Natural killer cell (primary cell): Measurements from ENCODE around the gene MACIR. TPM values are rescaled to one million over a fixed set of nuclear protein-coding genes. Genes with fewer than 3 reads are reported as not detected.

Experiments
- ATAC-seq, 3 donors: fragments of 150-1000 bp in 2 of 3; fragments of 200-7000 bp in 1 of 3; cut with Tn5 transposase; 1 replicate in 1 of 3; 2 replicates in 2 of 3; pipeline ENCODE4 v1.10.0; 2021; ENCODE audit warnings: mild to moderate bottlenecking in 2 of 3, moderate library complexity in 2 of 3
- DNase-seq, 2 donors: peaks; one replicate each; pipeline versions ENCODE4 v3.0.0 to v3.0.0-alpha.2; 2013 to 2021; ENCODE audit warnings: mixed read lengths in 1 of 2
- H3K27ac ChIP-seq: one replicate; pipeline ENCODE4 v1.5.1; 2013; ENCODE audit warnings: mild to moderate bottlenecking, low read length
- H3K27me3 ChIP-seq: one replicate; pipeline ENCODE4 v1.6.1; 2013; ENCODE audit warnings: low read length; ENCODE audit not compliant: control insufficient read depth, insufficient read depth
- H3K36me3 ChIP-seq: one replicate; pipeline ENCODE4 v1.6.1; 2013; ENCODE audit warnings: low read length; ENCODE audit not compliant: control insufficient read depth, insufficient read depth
- H3K4me1 ChIP-seq: one replicate; pipeline ENCODE4 v1.6.1; 2013; ENCODE audit warnings: low read length; ENCODE audit not compliant: control insufficient read depth, insufficient read depth
- H3K4me3 ChIP-seq: one replicate; pipeline ENCODE4 v1.5.1; 2013; ENCODE audit warnings: low read length
- H3K9me3 ChIP-seq: one replicate; pipeline ENCODE4 v1.6.1; 2013; ENCODE audit warnings: low read length; ENCODE audit not compliant: control insufficient read depth, insufficient read depth
- H3K27ac Mint-ChIP-seq, 2 donors: one replicate each; pipeline ENCODE4 v1.8.0; 2022; ENCODE audit warnings: mild to moderate bottlenecking in 2 of 2, mixed read lengths in 2 of 2, moderate library complexity in 1 of 2
- H3K27me3 Mint-ChIP-seq, 2 donors: one replicate each; pipeline ENCODE4 v1.8.0; 2022; ENCODE audit warnings: low read depth in 2 of 2, mixed read lengths in 2 of 2
- H3K36me3 Mint-ChIP-seq: one replicate; pipeline ENCODE4 v1.8.0; 2022; ENCODE audit warnings: mixed read lengths
- H3K4me1 Mint-ChIP-seq, 2 donors: one replicate each; pipeline ENCODE4 v1.8.0; 2022; ENCODE audit warnings: mixed read lengths in 2 of 2
- H3K4me3 Mint-ChIP-seq: one replicate; pipeline ENCODE4 v1.8.0; 2022; ENCODE audit warnings: mild to moderate bottlenecking, moderate library complexity, mixed read lengths
- H3K9me3 Mint-ChIP-seq, 2 donors: one replicate each; pipeline ENCODE4 v1.8.0; 2022; ENCODE audit warnings: mixed read lengths in 2 of 2
- CTCF ChIP-seq: fragments of 200-600 bp; IDR thresholded peaks from one replicate; pipeline ENCODE4 v1.8.0; 2022; ENCODE audit warnings: antibody characterized with exemption
- WGBS: methylation state at CpG from one replicate; pipeline ENCODE4 v1.1.7; 2013; ENCODE audit warnings: missing lambda C conversion rate; ENCODE audit not compliant: insufficient coverage; 5-methylcytosine and 5-hydroxymethylcytosine counted together
- intact Hi-C: fragments of 100-400 bp; cut with micrococcal nuclease; formaldehyde crosslinking; loops from one replicate; pipeline ENCODE4 v1.14.2; 2022
- total RNA-seq, 4 donors: library from RNA; stranded (reverse); fragments of 120-200 nt in 1 of 4; gene quantifications; one replicate each; pipeline versions ENCODE4 v1.2.3 to v1.2.4, GENCODE V29; 2013 to 2022

MACIR gene
- total RNA-seq, 3 donors from 2014 or later (not counting 1 experiment from before 2014, with no cell fraction given): 1.5 to 5.3 (median 2.7) TPM

GRCh38 chr5:103273952-103274351, 15.4 kb downstream of the MACIR start:
- ATAC-seq: no peak
- intact Hi-C loops: no loop called here

DNA sequence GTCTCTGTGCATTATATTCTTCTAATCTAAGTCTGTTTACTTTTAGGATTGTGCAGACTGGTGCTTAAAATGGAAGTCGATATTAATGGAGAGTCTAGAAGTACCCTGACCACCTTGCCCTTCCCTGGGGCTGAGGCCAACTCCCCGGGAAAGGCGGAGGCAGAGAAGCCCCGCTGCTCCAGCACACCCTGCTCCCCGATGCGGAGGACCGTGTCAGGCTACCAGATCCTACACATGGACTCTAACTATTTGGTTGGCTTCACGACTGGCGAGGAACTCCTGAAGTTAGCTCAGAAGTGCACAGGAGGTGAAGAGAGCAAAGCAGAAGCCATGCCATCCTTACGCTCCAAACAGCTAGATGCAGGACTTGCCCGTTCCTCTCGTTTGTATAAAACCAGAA, 17.3 kb downstream of the MACIR start:
- Mint-ChIP-seq H3K4me3 (no peak overlapping the region), H3K36me3 (no peaks in the 10 kb centered on the region), H3K27ac (no peak overlapping the region), H3K4me1 (peaks cover 9 to 16% of the 10 kb centered on the region in 2 donors), H3K27me3 (no peaks in the 10 kb centered on the region), H3K9me3 (no peaks in the 10 kb centered on the region)
- DNase-seq (no peak), ATAC-seq (no peak)
- Histone ChIP-seq H3K4me1 (no peaks in the 10 kb centered on the region), H3K27ac (no peak overlapping the region), H3K9me3 (no peaks in the 10 kb centered on the region), H3K4me3 (no peak overlapping the region), H3K36me3 (peaks cover 6% of the 10 kb centered on the region), H3K27me3 (no peaks in the 10 kb centered on the region)
- WGBS: 98% methylated on average over 12 of the region's 12 CpGs
- TF ChIP-seq CTCF: no peak
- intact Hi-C loops: no loop called here

More at GRCh38 chr5:103273952-103274351, 15.4 kb downstream of the MACIR start:
- Mint-ChIP-seq H3K36me3 (no peaks in the 10 kb centered on the region), H3K27ac (no peak overlapping the region), H3K9me3 (no peaks in the 10 kb centered on the region), H3K4me3 (no peak overlapping the region), H3K4me1 (peaks cover 9 to 24% of the 10 kb centered on the region in 2 donors), H3K27me3 (no peaks in the 10 kb centered on the region)
- no peak for TF ChIP-seq CTCF
- WGBS: 97% methylated on average over 3 of the region's 3 CpGs
- H3K9me3 ChIP-seq: no peaks in the 10 kb centered on the region
- H3K4me1 ChIP-seq: no peaks in the 10 kb centered on the region
- no peaks in the 10 kb centered on the region for H3K27me3 ChIP-seq
- no peak overlapping the region for H3K4me3 ChIP-seq
- no peak overlapping the region for H3K27ac ChIP-seq
- H3K36me3 ChIP-seq: peaks cover 6% of the 10 kb centered on the region
- DNase-seq: no peak

- peaks cover 0 to 4% of the 10 kb centered on the region in 2 donors for H3K4me1 Mint-ChIP-seq
- no peak for TF ChIP-seq CTCF
- Histone ChIP-seq H3K27ac (no peak overlapping the region), H3K36me3 (peaks cover 6% of the 10 kb centered on the region), H3K9me3 (no peaks in the 10 kb centered on the region), H3K4me1 (no peaks in the 10 kb centered on the region), H3K4me3 (no peak overlapping the region), H3K27me3 (no peaks in the 10 kb centered on the region)
- H3K9me3 Mint-ChIP-seq: no peaks in the 10 kb centered on the region
- DNase-seq (no peak), ATAC-seq (no peak)
- WGBS: 94% methylated on average over 3 of the region's 3 CpGs
- no peak overlapping the region for H3K4me3 Mint-ChIP-seq
- no peaks in the 10 kb centered on the region for H3K27me3 Mint-ChIP-seq
- H3K36me3 Mint-ChIP-seq: no peaks in the 10 kb centered on the region
- no peak overlapping the region for H3K27ac Mint-ChIP-seq
- intact Hi-C loops: no loop called here
Measured at GRCh38 chr5:103280967-103281366, 22.4 kb downstream of the MACIR start.

- H3K27ac Mint-ChIP-seq: no peak overlapping the region
- no peak overlapping the region for H3K4me3 Mint-ChIP-seq
- H3K4me1 Mint-ChIP-seq: peaks cover 0 to 4% of the 10 kb centered on the region in 2 donors
Measured at GRCh38 chr5:103283120-103283519, 24.6 kb downstream of the MACIR start.

More at GRCh38 chr5:103283120-103283519, 24.6 kb downstream of the MACIR start:
- no peaks in the 10 kb centered on the region for H3K9me3 ChIP-seq
- H3K4me1 ChIP-seq: no peaks in the 10 kb centered on the region
- WGBS: no CpG with 5 or more reads among the region's 2 CpGs
- H3K27ac ChIP-seq: no peak overlapping the region
- no peaks in the 10 kb centered on the region for H3K36me3 ChIP-seq
- ATAC-seq: no peak
- Mint-ChIP-seq H3K27me3 (no peaks in the 10 kb centered on the region), H3K36me3 (no peaks in the 10 kb centered on the region), H3K9me3 (no peaks in the 10 kb centered on the region)
- DNase-seq: no peak
- no peak overlapping the region for H3K4me3 ChIP-seq
- intact Hi-C loops: no loop called here
- H3K27me3 ChIP-seq: no peaks in the 10 kb centered on the region
- no peak for TF ChIP-seq CTCF
